ENCODE measurements around the gene TRIM69. TPM values are rescaled to one million over a fixed set of nuclear protein-coding genes. Genes with fewer than 3 reads are reported as not detected.
"Not testable (repeated sequence)": the region's sequence is repeated elsewhere in the genome, so short reads cannot be mapped to it uniquely, and the experiment has no call there.

Gene TRIM69
- total RNA-seq, 4 donors from 2014 or later: 13.3 to 23.6 (median 15.9) TPM

GRCh38 chr15:44716983-44717602 is 19.2 kb upstream of the TRIM69 start:
- Histone ChIP-seq H3K27me3 (no peaks in the 10 kb centered on the region), H3K4me3 (replicated peaks in 1 of 3) (no peak overlapping the region), H3K4me1 (peaks cover 0 to 17% of the 10 kb centered on the region in 2 donors), H3K36me3 (peaks cover 38 to 40% of the 10 kb centered on the region in 2 donors), H3K27ac (no peak overlapping the region), H3K9me3 (no peaks in the 10 kb centered on the region)
- no peak for DNase-seq
- TF ChIP-seq CTCF (IDR thresholded peaks at IDR 0.05) (no peak), POLR2A (IDR thresholded peaks at IDR 0.05) (no peak)
- WGBS, 2 donors: 78 to 84% methylated on average over 2 of the region's 2 CpGs
- intact Hi-C loops (cut with DNase I): no loop called here

- H3K27ac ChIP-seq: no peak overlapping the region
- TF ChIP-seq POLR2A (IDR thresholded peaks at IDR 0.05): no peak
- no peak for TF ChIP-seq CTCF (IDR thresholded peaks at IDR 0.05)
- no peak for DNase-seq
- no peak overlapping the region for H3K4me3 ChIP-seq (replicated peaks in 1 of 3)
- intact Hi-C loops (cut with DNase I): no loop called here
- no peaks in the 10 kb centered on the region for H3K27me3 ChIP-seq
- peaks cover 0 to 15% of the 10 kb centered on the region in 2 donors for H3K4me1 ChIP-seq
- H3K36me3 ChIP-seq: peaks cover 38 to 40% of the 10 kb centered on the region in 2 donors
- 65 to 67% methylated on average over 4 of the region's 4 CpGs for WGBS, 2 donors
- no peaks in the 10 kb centered on the region for H3K9me3 ChIP-seq
Measured at GRCh38 chr15:44718180-44718926, 18.0 kb upstream of the TRIM69 start.

GRCh38 chr15:44718927-44719292 is 17.4 kb upstream of the TRIM69 start:
- 93 to 94% methylated on average over 8 of the region's 8 CpGs for WGBS, 2 donors
- intact Hi-C loops (cut with DNase I): no loop called here

GRCh38 chr15:44719293-44719999 is 16.9 kb upstream of the TRIM69 start:
- H3K27ac ChIP-seq: no peak overlapping the region
- H3K36me3 ChIP-seq: peaks cover 38 to 40% of the 10 kb centered on the region in 2 donors
- no peak overlapping the region for H3K4me3 ChIP-seq (replicated peaks in 1 of 3)
- peaks cover 0 to 11% of the 10 kb centered on the region in 2 donors for H3K4me1 ChIP-seq
- no peak for DNase-seq
- H3K27me3 ChIP-seq: no peaks in the 10 kb centered on the region
- H3K9me3 ChIP-seq: no peaks in the 10 kb centered on the region
- intact Hi-C loops (cut with DNase I): no loop called here
- 82 to 86% methylated on average over 4 of the region's 4 CpGs for WGBS, 2 donors
- TF ChIP-seq CTCF (IDR thresholded peaks at IDR 0.05) (no peak), POLR2A (IDR thresholded peaks at IDR 0.05) (no peak)

More at GRCh38 chr15:44718927-44719292, 17.4 kb upstream of the TRIM69 start:
- H3K4me1 ChIP-seq: peaks cover 0 to 13% of the 10 kb centered on the region in 2 donors
- TF ChIP-seq POLR2A (IDR thresholded peaks at IDR 0.05) (no peak), CTCF (IDR thresholded peaks at IDR 0.05) (no peak)
- H3K4me3 ChIP-seq (replicated peaks in 1 of 3): no peak overlapping the region
- H3K27me3 ChIP-seq: no peaks in the 10 kb centered on the region
- H3K9me3 ChIP-seq: no peaks in the 10 kb centered on the region
- H3K27ac ChIP-seq: no peak overlapping the region
- DNase-seq: no peak
- H3K36me3 ChIP-seq: peaks cover 38 to 40% of the 10 kb centered on the region in 2 donors

- H3K27ac ChIP-seq; H3K27me3 ChIP-seq; intact Hi-C loops (cut with DNase I); H3K4me3 ChIP-seq (replicated peaks in 1 of 3); H3K9me3 ChIP-seq; H3K4me1 ChIP-seq; DNase-seq: not testable (repeated sequence)
- WGBS, 2 donors: 91 to 95% methylated on average over 8 of the region's 8 CpGs
- H3K36me3 ChIP-seq: peaks cover 38 to 40% of the 10 kb centered on the region in 2 donors
Measured at GRCh38 chr15:44720000-44720435, 16.3 kb upstream of the TRIM69 start.
